GM23338 (cell line): ENCODE results near the gene LEKR1. TPM values are rescaled to one million over a fixed set of nuclear protein-coding genes. Genes with fewer than 3 reads are reported as not detected.

Experiments
- ATAC-seq: fragments of 200-7000 bp; cut with Tn5 transposase; 3 replicates; pipeline ENCODE4 v1.9.1; 2020
- DNase-seq: peaks from one replicate; pipeline ENCODE4 v3.0.0-alpha.2; 2015; ENCODE audit warnings: low spot score
- H2AFZ ChIP-seq: fragments of 200-600 bp; sonication (generic); 2 replicates; pipeline ENCODE4 v1.8.0; 2016; ENCODE audit warnings: antibody characterized with exemption, mild to moderate bottlenecking, moderate library complexity
- H3F3A ChIP-seq: fragments of 200-600 bp; sonication (generic); replicated peaks from 2 replicates; pipeline ENCODE4 v1.8.0; 2017; ENCODE audit warnings: antibody characterized with exemption, mixed run types, low read depth
- H3K27ac ChIP-seq: fragments of 200-600 bp; sonication (generic); 2 replicates; pipeline ENCODE4 v1.6.1; 2016; ENCODE audit warnings: low read depth
- H3K27me3 ChIP-seq: fragments of 200-600 bp; sonication (generic); 2 replicates; pipeline ENCODE4 v1.8.0; 2016; ENCODE audit warnings: mild to moderate bottlenecking, mixed run types, moderate library complexity; ENCODE audit not compliant: insufficient read depth
- H3K36me3 ChIP-seq: fragments of 200-600 bp; sonication (generic); 2 replicates; pipeline ENCODE4 v1.8.0; 2016; ENCODE audit warnings: mild to moderate bottlenecking; ENCODE audit not compliant: insufficient read depth
- H3K4me1 ChIP-seq: fragments of 200-600 bp; sonication (generic); 2 replicates; pipeline ENCODE4 v1.8.0; 2016; ENCODE audit warnings: mild to moderate bottlenecking, moderate library complexity; ENCODE audit not compliant: insufficient read depth
- H3K4me2 ChIP-seq: fragments of 200-600 bp; sonication (generic); 2 replicates; pipeline ENCODE4 v1.7.1; 2017; ENCODE audit warnings: mixed run types
- H3K4me3 ChIP-seq: fragments of 200-600 bp; sonication (generic); 2 replicates; pipeline ENCODE4 v1.6.1; 2016; ENCODE audit warnings: mixed run types
- H3K79me2 ChIP-seq: fragments of 200-600 bp; sonication (generic); replicated peaks from 2 replicates; pipeline ENCODE4 v1.8.0; 2017; ENCODE audit warnings: mild to moderate bottlenecking; ENCODE audit not compliant: insufficient read depth
- H3K9me2 ChIP-seq: fragments of 200-600 bp; sonication (generic); 2 replicates; pipeline ENCODE4 v1.8.0; 2017; ENCODE audit not compliant: insufficient read depth
- H4K20me1 ChIP-seq: fragments of 200-600 bp; sonication (generic); replicated peaks from 2 replicates; pipeline ENCODE4 v1.8.0; 2017; ENCODE audit warnings: mild to moderate bottlenecking; ENCODE audit not compliant: insufficient read depth
- H3K27ac Mint-ChIP-seq: 2 replicates; pipeline ENCODE4 v1.8.0; 2020; ENCODE audit warnings: inconsistent platforms, mild to moderate bottlenecking, moderate library complexity, mixed read lengths
- H3K27me3 Mint-ChIP-seq: 3 replicates; pipeline ENCODE4 v1.8.0; 2022; ENCODE audit warnings: low read depth, mild to moderate bottlenecking, moderate library complexity, mixed read lengths, inconsistent platforms; ENCODE audit not compliant: insufficient read depth, poor library complexity
- H3K36me3 Mint-ChIP-seq: 3 replicates; pipeline ENCODE4 v1.8.0; 2021; ENCODE audit warnings: low read depth, mild to moderate bottlenecking, inconsistent platforms, moderate library complexity, mixed read lengths
- H3K4me1 Mint-ChIP-seq: 3 replicates; pipeline ENCODE4 v1.8.0; 2020; ENCODE audit warnings: mild to moderate bottlenecking, inconsistent platforms, mixed read lengths
- H3K4me3 Mint-ChIP-seq: 3 replicates; pipeline ENCODE4 v1.8.0; 2021; ENCODE audit warnings: moderate library complexity, mild to moderate bottlenecking, inconsistent platforms, mixed read lengths
- H3K9me3 Mint-ChIP-seq: 3 replicates; pipeline ENCODE4 v1.8.0; 2020; ENCODE audit warnings: moderate library complexity, mild to moderate bottlenecking, inconsistent platforms, mixed read lengths
- CREB1 ChIP-seq: fragments of 250-450 bp; sonication (Bioruptor Pico); IDR thresholded peaks from 2 replicates; pipeline ENCODE4 v1.5.0; 2020; ENCODE audit warnings: low read depth, mild to moderate bottlenecking, moderate library complexity
- CTCF ChIP-seq, 2 experiments: fragments of 200-600 bp in 1 of 2; sonication (generic) in 1 of 2; conservative IDR thresholded peaks; 2 replicates each; pipeline versions ENCODE4 v1.5.1 to v1.6.1; 2016 to 2017; ENCODE audit warnings: antibody characterized with exemption in 2 of 2, low read depth in 2 of 2, mild to moderate bottlenecking in 2 of 2, moderate library complexity in 1 of 2
- ETS1 ChIP-seq: IDR thresholded peaks from 2 replicates; pipeline ENCODE4 v1.6.1; 2016; ENCODE audit warnings: antibody characterized with exemption
- EZH2 ChIP-seq: fragments of 200-600 bp; sonication (generic); IDR thresholded peaks from one replicate; pipeline ENCODE4 v1.8.0; 2017; ENCODE audit warnings: antibody characterized with exemption, mild to moderate bottlenecking, low read depth; ENCODE audit not compliant: unreplicated experiment
- EZH2phosphoT487 ChIP-seq: fragments of 200-600 bp; sonication (generic); IDR thresholded peaks from one replicate; pipeline ENCODE4 v1.8.1; 2018; ENCODE audit warnings: antibody characterized with exemption; ENCODE audit not compliant: unreplicated experiment
- JUNB ChIP-seq: IDR thresholded peaks from one replicate; pipeline ENCODE4 v1.6.1; 2016; ENCODE audit warnings: antibody characterized with exemption; ENCODE audit not compliant: unreplicated experiment
- NANOG ChIP-seq: IDR thresholded peaks from 2 replicates; pipeline ENCODE4 v1.6.1; 2016; ENCODE audit warnings: antibody characterized with exemption, borderline replicate concordance
- POLR2AphosphoS5 ChIP-seq: IDR thresholded peaks from 2 replicates; pipeline ENCODE4 v1.6.1; 2016; ENCODE audit warnings: antibody characterized with exemption, low read depth
- REST ChIP-seq: IDR thresholded peaks from one replicate; pipeline ENCODE4 v1.6.1; 2018; ENCODE audit warnings: antibody characterized with exemption; ENCODE audit not compliant: unreplicated experiment
- STAT1 ChIP-seq: IDR thresholded peaks from one replicate; pipeline ENCODE4 v1.6.1; 2016; ENCODE audit warnings: antibody characterized with exemption; ENCODE audit not compliant: unreplicated experiment
- ZNF114 ChIP-seq: fragments of 250-450 bp; sonication (Bioruptor Pico); IDR thresholded peaks from 2 replicates; pipeline ENCODE4 v1.5.0; 2020; ENCODE audit warnings: mild to moderate bottlenecking, moderate library complexity
- ZNF331 ChIP-seq: fragments of 250-450 bp; sonication (Bioruptor Pico); IDR thresholded peaks from 2 replicates; pipeline ENCODE4 v1.5.0; 2020; ENCODE audit warnings: low read depth, mild to moderate bottlenecking, moderate library complexity
- ZNF462 ChIP-seq: fragments of 250-450 bp; sonication (Bioruptor Pico); IDR thresholded peaks from 2 replicates; pipeline ENCODE4 v1.5.0; 2020; ENCODE audit warnings: mild to moderate bottlenecking, moderate library complexity
- polyA plus RNA-seq: library from polyadenylated mRNA; unstranded; fragments of >200 nt; fragmentation: Nextera tagmentation; extraction: Ambion mirVana; gene quantifications from 2 replicates; pipeline ENCODE4 v1.2.1, GENCODE V29; 2016
- total RNA-seq: library from RNA; depleted of rRNA; stranded (reverse); fragments of >200 nt; shearing (Covaris generic); gene quantifications from 2 replicates; pipeline ENCODE4 v1.2.3, GENCODE V29; 2014

Gene LEKR1
- total and polyA plus RNA-seq, 2 experiments from 2014 or later: not detected

GRCh38 chr3:156939315-156939714 lies 113.2 kb downstream of the LEKR1 start:
- Histone ChIP-seq H3K4me2 (no peak overlapping the region), H2AFZ (no peak overlapping the region), H3K79me2 (no peaks in the 10 kb centered on the region), H3K4me3 (no peak overlapping the region), H3F3A (no peaks in the 10 kb centered on the region), H3K36me3 (no peaks in the 10 kb centered on the region), H3K27ac (no peak overlapping the region), H3K27me3 (no peaks in the 10 kb centered on the region), H3K4me1 (no peaks in the 10 kb centered on the region), H4K20me1 (no peaks in the 10 kb centered on the region), H3K9me2 (no peaks in the 10 kb centered on the region)
- H3K27ac Mint-ChIP-seq: no peak overlapping the region
- no peaks in the 10 kb centered on the region for H3K4me1 Mint-ChIP-seq
- DNase-seq (no peak), ATAC-seq (no peak)
- H3K36me3 Mint-ChIP-seq: no peaks in the 10 kb centered on the region
- no peak overlapping the region for H3K4me3 Mint-ChIP-seq
- no peak for TF ChIP-seq CREB1 (CRISPR knock-in tag)
- no peak for TF ChIP-seq JUNB
- no peak for TF ChIP-seq ZNF114 (CRISPR knock-in tag)
- no peak for TF ChIP-seq ETS1
- TF ChIP-seq ZNF462: no peak
- TF ChIP-seq REST: no peak
- no peak for TF ChIP-seq STAT1
- no peak for TF ChIP-seq CTCF (conservative IDR thresholded peaks at IDR 0.05; ENCODE audit: low read depth in 2 of 2)
- no peak for TF ChIP-seq POLR2AphosphoS5
- no peak for TF ChIP-seq EZH2phosphoT487
- TF ChIP-seq NANOG: no peak
- TF ChIP-seq ZNF331 (CRISPR knock-in tag): no peak
- TF ChIP-seq EZH2: no peak
- no peaks in the 10 kb centered on the region for H3K9me3 Mint-ChIP-seq
- no peaks in the 10 kb centered on the region for H3K27me3 Mint-ChIP-seq
